HepG2 (cell line): Measurements from ENCODE around the gene CCDC33. TPM values are rescaled to one million over a fixed set of nuclear protein-coding genes. Genes with fewer than 3 reads are reported as not detected.
A peak's percentile ranks its signal among the peaks of the same experiment; 100 is the strongest.

Experiments
- ATAC-seq: fragments of 200-7000 bp; cut with Tn5 transposase; 3 replicates; pipeline ENCODE4 v1.9.1; 2020; ENCODE audit warnings: mild to moderate bottlenecking, moderate library complexity
- BruUV-seq: library from RNA; stranded (reverse); fragments of 400-500 nt; replicated peaks from 2 replicates; lab custom pipeline; 2021; lab: Mats Ljungman, UMichigan
- CTCF ChIA-PET: fragments of 300-600 bp; formaldehyde crosslinking; extraction: SDS; loops from one replicate; lab custom pipeline; 2021; ENCODE audit warnings: low total read pairs, inconsistent platforms, low intra/inter-chr PET ratio; lab: Yijun Ruan, JAX
- POLR2A ChIA-PET: fragments of 350-600 bp; sonication (Branson Sonifier 250); formaldehyde crosslinking; loops from one replicate; lab custom pipeline; 2020; ENCODE audit warnings: antibody characterized with exemption, inconsistent platforms; lab: Yijun Ruan, JAX
- DNase-seq: peaks from one replicate; pipeline ENCODE4 v3.0.0-alpha.2; 2015; ENCODE audit warnings: low spot score
- FAIRE-seq: peaks from 3 replicates; lab custom pipeline; 2011; peaks lifted over from hg19 to GRCh38; lab: Jason Lieb, UNC
- H2AFZ ChIP-seq: one replicate; pipeline ENCODE4 v1.6.1; 2011; ENCODE audit warnings: low read length, inconsistent platforms
- H3K27ac ChIP-seq: fragments of 300-600 bp; 3 replicates; pipeline ENCODE4 v1.8.0; 2011; ENCODE audit warnings: mixed run types, mild to moderate bottlenecking, mixed read lengths, low read length, inconsistent platforms; ENCODE audit not compliant: insufficient read depth; ENCODE audit errors: extremely low read length
- H3K27me3 ChIP-seq, 2 experiments: fragments of 200-600 bp in 1 of 2; 2 replicates in 1 of 2; 3 replicates in 1 of 2; pipeline versions ENCODE4 v1.6.0 to v1.8.0; 2011; ENCODE audit warnings: low read length in 2 of 2, mild to moderate bottlenecking in 2 of 2, moderate library complexity in 2 of 2, inconsistent platforms in 1 of 2; ENCODE audit not compliant: insufficient read depth in 2 of 2, control insufficient read depth in 1 of 2
- H3K36me3 ChIP-seq, 2 experiments: fragments of 200-600 bp in 1 of 2; replicated peaks in 1 of 2; 2 replicates in 1 of 2; 3 replicates in 1 of 2; pipeline versions ENCODE4 v1.5.1 to v1.8.0; 2011; ENCODE audit warnings: low read length in 2 of 2, inconsistent platforms in 1 of 2; ENCODE audit not compliant: insufficient read depth in 2 of 2, control insufficient read depth in 1 of 2
- H3K4me1 ChIP-seq: 2 replicates; pipeline ENCODE4 v1.5.1; 2012; ENCODE audit warnings: low read length, inconsistent platforms; ENCODE audit not compliant: insufficient read depth
- H3K4me2 ChIP-seq: 2 replicates; pipeline ENCODE4 v1.6.0; 2011; ENCODE audit warnings: low read depth, low read length, inconsistent platforms
- H3K4me3 ChIP-seq, 3 experiments: fragments of 200-600 bp in 1 of 3; sonication (generic), shearing (Covaris generic) in 1 of 3; replicated peaks in 1 of 3; 2 replicates each; pipeline ENCODE4 v1.5.1; 2011 to 2016; ENCODE audit warnings: low read length in 3 of 3, inconsistent platforms in 2 of 3, low read depth in 2 of 3, mild to moderate bottlenecking in 2 of 3, control low read depth in 1 of 3, mixed read lengths in 1 of 3; ENCODE audit not compliant: insufficient read depth in 1 of 3
- H3K79me2 ChIP-seq: one replicate; pipeline ENCODE4 v1.6.1; 2011; ENCODE audit warnings: low read length, inconsistent platforms; ENCODE audit not compliant: insufficient read depth
- H3K9ac ChIP-seq: 2 replicates; pipeline ENCODE4 v1.6.0; 2011; ENCODE audit warnings: mild to moderate bottlenecking, low read depth, low read length, inconsistent platforms; ENCODE audit not compliant: insufficient read depth
- H3K9me3 ChIP-seq: 2 replicates; pipeline ENCODE4 v1.5.1; 2012; ENCODE audit warnings: mild to moderate bottlenecking, low read length
- H4K20me1 ChIP-seq: 2 replicates; pipeline ENCODE4 v1.6.0; 2011; ENCODE audit warnings: inconsistent platforms, mild to moderate bottlenecking, low read length, moderate library complexity; ENCODE audit not compliant: insufficient read depth
- FOXA3 ChIP-seq: IDR thresholded peaks from 2 replicates; pipeline ENCODE4 v1.6.1; 2016; ENCODE audit warnings: missing genetic modification reagents, missing compliant biosample characterization
- KAT2B ChIP-seq: fragments of 150-350 bp; IDR thresholded peaks from 2 replicates; pipeline ENCODE4 v1.6.1; 2014; ENCODE audit warnings: low read depth, low read length, borderline replicate concordance
- KLF16 ChIP-seq, 2 experiments: sonication (generic) in 1 of 2; formaldehyde crosslinking in 1 of 2; IDR thresholded peaks; 2 replicates each; pipeline versions ENCODE4 v1.6.1 to v1.8.0; 2016 to 2023; ENCODE audit warnings: missing genetic modification reagents in 2 of 2, missing compliant biosample characterization in 1 of 2
- NFYC ChIP-seq: IDR thresholded peaks from 2 replicates; pipeline ENCODE4 v1.6.1; 2016; ENCODE audit warnings: missing genetic modification reagents, missing compliant biosample characterization
- ZNF768 ChIP-seq: sonication (generic); formaldehyde crosslinking; IDR thresholded peaks from 2 replicates; pipeline ENCODE4 v1.4.0; 2020; ENCODE audit warnings: missing genetic modification reagents
- ZNF878 ChIP-seq: sonication (generic); formaldehyde crosslinking; IDR thresholded peaks from 2 replicates; pipeline ENCODE4 v1.8.1; 2023; ENCODE audit warnings: mild to moderate bottlenecking, missing genetic modification reagents, moderate library complexity
- WGBS: methylation state at CpG from one replicate; pipeline ENCODE4 v1.1.6; 2017; ENCODE audit warnings: low lambda C conversion rate; 5-methylcytosine and 5-hydroxymethylcytosine counted together
- in situ Hi-C: cut with HindIII; loops from 2 replicates; pipeline ENCODE4 v1.10.0; 2017; ENCODE audit warnings: low pct_unique_long_range_greater_than_20kb; ENCODE audit not compliant: extremely low pct_ligation_motif_present
- intact Hi-C: fragments of 100-400 bp; cut with micrococcal nuclease; formaldehyde crosslinking; loops from one replicate; pipeline ENCODE4 v1.10.0; 2022; ENCODE audit not compliant: unreplicated experiment
- polyA plus RNA-seq, 8 experiments: library from polyadenylated mRNA; depleted of rRNA in 3 of 8; stranded (reverse) in 7 of 8; unstranded in 1 of 8; fragments of >200 nt; fragmentation: Illumina TruSeq in 4 of 8; extraction: Trizol in 4 of 8; gene quantifications; 2 replicates each; pipeline versions ENCODE4 v1.2.1 to v1.2.3, GENCODE V29; 2011 to 2016; ENCODE audit warnings: low read depth in 4 of 8, missing spikeins in 1 of 8, mixed read lengths in 1 of 8; ENCODE audit not compliant: insufficient read depth in 1 of 8
- total RNA-seq, 5 experiments: library from RNA; depleted of rRNA; stranded (reverse); fragments of >200 nt; fragmentation: Illumina TruSeq; extraction: Trizol; gene quantifications; 2 replicates each; pipeline ENCODE4 v1.2.3, GENCODE V29; 2016; ENCODE audit warnings: low read depth in 1 of 5
- TF ChIP-seq, protein P1 (sequence below): sonication (generic); formaldehyde crosslinking; IDR thresholded peaks from 2 replicates; pipeline ENCODE4 v1.5.1; 2020; ENCODE audit warnings: missing genetic modification reagents, mild to moderate bottlenecking, borderline replicate concordance

CCDC33 gene
- total and polyA plus RNA-seq, 2 of the 13 experiments (the other 11 are each of a cell fraction or from before 2014, with no cell fraction given): 0.30 TPM; not detected in 1

DNA sequence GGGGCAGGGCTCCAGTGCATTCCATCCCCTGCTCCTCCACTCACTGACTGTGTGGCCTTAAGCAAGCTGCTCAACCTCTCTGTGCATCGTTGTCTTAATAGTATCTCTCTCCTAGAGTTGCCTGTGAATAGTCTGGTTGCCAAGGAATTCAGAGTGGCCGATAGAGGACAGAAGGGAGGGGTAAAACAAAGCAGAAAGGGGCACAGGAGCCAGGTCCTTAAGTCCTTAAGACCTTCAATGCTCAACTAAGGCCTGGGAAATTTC is 145.0 kb downstream of the CCDC33 start:
- no peak overlapping the region for H3K27ac ChIP-seq
- H3K4me3 ChIP-seq: no peak overlapping the region
- H3K9me3 ChIP-seq: no peaks in the 10 kb centered on the region
- WGBS: 0% methylated on average over 2 of the region's 2 CpGs
- H3K9ac ChIP-seq: no peak overlapping the region
- peaks cover 0 to 24% of the 10 kb centered on the region in 2 experiments; a peak in 3 of 5 replicates for H3K27me3 ChIP-seq
- FAIRE-seq (no peak), ATAC-seq (no peak), DNase-seq (no peak)
- no peaks in the 10 kb centered on the region for H3K36me3 ChIP-seq
- POLR2A ChIA-PET: interaction anchor here (0.6 to 8.8 kb wide), 4 partner anchors 15 to 88 kb away, joined by 3 to 124 read pairs (median 3); no protein-coding TSS in a partner anchor
- no peaks in the 10 kb centered on the region for H4K20me1 ChIP-seq
- no peak overlapping the region for H2AFZ ChIP-seq
- H3K4me1 ChIP-seq: peaks cover 63% of the 10 kb centered on the region
- no peak overlapping the region for H3K4me2 ChIP-seq
- TF ChIP-seq NFYC (no peak), KAT2B (no peak), ZNF768 (CRISPR knock-in tag) (peak; percentile 86; the same call in 1 of the 2 replicates), ZNF878 (CRISPR knock-in tag) (no peak), FOXA3 (CRISPR knock-in tag) (no peak), KLF16 (CRISPR knock-in tag; IDR thresholded peaks at IDR 0.05) (no peak)
- TF ChIP-seq, protein P1, sequence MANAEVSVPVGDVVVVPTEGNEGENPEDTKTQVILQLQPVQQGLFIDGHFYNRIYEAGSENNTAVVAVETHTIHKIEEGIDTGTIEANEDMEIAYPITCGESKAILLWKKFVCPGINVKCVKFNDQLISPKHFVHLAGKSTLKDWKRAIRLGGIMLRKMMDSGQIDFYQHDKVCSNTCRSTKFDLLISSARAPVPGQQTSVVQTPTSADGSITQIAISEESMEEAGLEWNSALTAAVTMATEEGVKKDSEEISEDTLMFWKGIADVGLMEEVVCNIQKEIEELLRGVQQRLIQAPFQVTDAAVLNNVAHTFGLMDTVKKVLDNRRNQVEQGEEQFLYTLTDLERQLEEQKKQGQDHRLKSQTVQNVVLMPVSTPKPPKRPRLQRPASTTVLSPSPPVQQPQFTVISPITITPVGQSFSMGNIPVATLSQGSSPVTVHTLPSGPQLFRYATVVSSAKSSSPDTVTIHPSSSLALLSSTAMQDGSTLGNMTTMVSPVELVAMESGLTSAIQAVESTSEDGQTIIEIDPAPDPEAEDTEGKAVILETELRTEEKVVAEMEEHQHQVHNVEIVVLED (CRISPR knock-in tag): no peak
- intact Hi-C loops (no loop called here), in situ Hi-C loops (loop anchor here (5.0 kb wide), 1 partner anchor 106 kb away; no protein-coding TSS in a partner anchor)
- CTCF ChIA-PET: interaction anchor here (2.6 to 3.5 kb wide), 2 partner anchors 58 to 108 kb away, joined by 27 to 77 read pairs; no protein-coding TSS in a partner anchor
- no peaks in the 10 kb centered on the region for H3K79me2 ChIP-seq
- BruUV-seq: no TSS peak
